Measurements from ENCODE around the gene CFAP92.

- TF ChIP-seq CTCF (conservative IDR thresholded peaks at IDR 0.05 in 1 of 2, IDR thresholded peaks at IDR 0.05 in 1 of 2; ENCODE audit: extremely low read depth in 1 of 2, insufficient read depth in 1 of 2, low read depth in 1 of 2, low read length in 2 of 2) = no peak
- TF ChIP-seq EZH2 (IDR thresholded peaks at IDR 0.05; ENCODE audit: borderline replicate concordance, low read length) = no peak
Measured at GRCh38 chr3:129027544-129027880, 33.6 kb upstream of the CFAP92 start.

All from mammary epithelial cell (primary cell).